Trophoblast cell (in vitro differentiated cells and primary cell): ENCODE measurements around the gene MCF2. TPM values are rescaled to one million over a fixed set of nuclear protein-coding genes. Genes with fewer than 3 reads are reported as not detected.

Source experiments
- DNase-seq, 2 donors: peaks; one replicate each; pipeline ENCODE4 v3.0.0-alpha.2; 2016
- H2AFZ ChIP-seq: 2 replicates; pipeline ENCODE4 v1.6.1; 2013; ENCODE audit warnings: low read length, moderate library complexity, mild to moderate bottlenecking; ENCODE audit not compliant: insufficient read depth, poor library complexity
- H2AK5ac ChIP-seq: 2 replicates; pipeline ENCODE4 v1.6.1; 2013; ENCODE audit warnings: mild to moderate bottlenecking, low read length
- H2BK120ac ChIP-seq: 2 replicates; pipeline ENCODE4 v1.6.1; 2013; ENCODE audit warnings: low read length, mild to moderate bottlenecking, moderate library complexity; ENCODE audit not compliant: insufficient read depth, poor library complexity
- H2BK12ac ChIP-seq: 2 replicates; pipeline ENCODE4 v1.6.1; 2013; ENCODE audit warnings: mild to moderate bottlenecking, low read length, moderate library complexity
- H2BK5ac ChIP-seq: 2 replicates; pipeline ENCODE4 v1.6.1; 2013; ENCODE audit warnings: low read length, low read depth, moderate library complexity, mild to moderate bottlenecking; ENCODE audit not compliant: poor library complexity
- H3K14ac ChIP-seq: 2 replicates; pipeline ENCODE4 v1.6.1; 2013; ENCODE audit warnings: mild to moderate bottlenecking, low read length
- H3K18ac ChIP-seq: 2 replicates; pipeline ENCODE4 v1.6.1; 2013; ENCODE audit warnings: mild to moderate bottlenecking, low read length
- H3K23ac ChIP-seq: 2 replicates; pipeline ENCODE4 v1.6.1; 2013; ENCODE audit warnings: low read length
- H3K27ac ChIP-seq: 2 replicates; pipeline ENCODE4 v1.5.1; 2013; ENCODE audit warnings: low read depth, mild to moderate bottlenecking, inconsistent platforms, low read length, moderate library complexity
- H3K27me3 ChIP-seq: 2 replicates; pipeline ENCODE4 v1.6.1; 2013; ENCODE audit warnings: inconsistent platforms, mild to moderate bottlenecking, low read length, moderate library complexity; ENCODE audit not compliant: insufficient read depth
- H3K36me3 ChIP-seq, 2 experiments: 1 replicate in 1 of 2; 2 replicates in 1 of 2; pipeline ENCODE4 v1.6.1; 2013; ENCODE audit warnings: low read length in 2 of 2, mild to moderate bottlenecking in 2 of 2, moderate library complexity in 1 of 2; ENCODE audit not compliant: insufficient read depth in 2 of 2, control insufficient read depth in 1 of 2
- H3K4ac ChIP-seq: 2 replicates; pipeline ENCODE4 v1.6.1; 2013; ENCODE audit warnings: low read depth, mild to moderate bottlenecking, low read length, moderate library complexity
- H3K4me1 ChIP-seq, 2 experiments: 1 replicate in 1 of 2; 2 replicates in 1 of 2; pipeline ENCODE4 v1.6.1; 2013; ENCODE audit warnings: low read length in 2 of 2, mild to moderate bottlenecking in 2 of 2, moderate library complexity in 1 of 2; ENCODE audit not compliant: insufficient read depth in 2 of 2, control insufficient read depth in 1 of 2
- H3K4me2 ChIP-seq: 2 replicates; pipeline ENCODE4 v1.6.1; 2013; ENCODE audit warnings: inconsistent platforms, mild to moderate bottlenecking, low read length, moderate library complexity
- H3K4me3 ChIP-seq: 2 replicates; pipeline ENCODE4 v1.5.1; 2013; ENCODE audit warnings: mild to moderate bottlenecking, low read depth, low read length, inconsistent platforms
- H3K79me1 ChIP-seq: one replicate; pipeline ENCODE4 v1.6.1; 2013; ENCODE audit warnings: low read length
- H3K79me2 ChIP-seq: 2 replicates; pipeline ENCODE4 v1.6.1; 2013; ENCODE audit warnings: low read length, mild to moderate bottlenecking; ENCODE audit not compliant: control insufficient read depth, insufficient read depth, poor library complexity
- H3K9ac ChIP-seq: 2 replicates; pipeline ENCODE4 v1.6.1; 2013; ENCODE audit warnings: mild to moderate bottlenecking, low read length
- H3K9me3 ChIP-seq: 2 replicates; pipeline ENCODE4 v1.6.1; 2013; ENCODE audit warnings: low read depth, mild to moderate bottlenecking, control low read depth, inconsistent platforms, low read length; ENCODE audit not compliant: insufficient read depth
- H4K12ac ChIP-seq: 2 replicates; pipeline ENCODE4 v1.6.1; 2013; ENCODE audit warnings: low read depth, mild to moderate bottlenecking, low read length, moderate library complexity
- H4K8ac ChIP-seq: 2 replicates; pipeline ENCODE4 v1.6.1; 2013; ENCODE audit warnings: low read depth, mild to moderate bottlenecking, low read length, moderate library complexity
- H4K91ac ChIP-seq: one replicate; pipeline ENCODE4 v1.6.1; 2013; ENCODE audit warnings: low read depth, mild to moderate bottlenecking, low read length, moderate library complexity
- WGBS: extraction: QIAGEN DNeasy Blood & Tissue Kit; methylation state at CpG from one replicate; pipeline ENCODE4 v1.1.7; 2013; ENCODE audit warnings: missing lambda C conversion rate; ENCODE audit not compliant: insufficient read length, insufficient coverage; ENCODE audit errors: extremely low coverage; 5-methylcytosine and 5-hydroxymethylcytosine counted together
- polyA plus RNA-seq: library from polyadenylated mRNA; stranded (reverse); fragments of 200-250 nt; gene quantifications from 2 replicates; pipeline ENCODE4 v1.2.3, GENCODE V29; 2013

Gene MCF2, protein sequence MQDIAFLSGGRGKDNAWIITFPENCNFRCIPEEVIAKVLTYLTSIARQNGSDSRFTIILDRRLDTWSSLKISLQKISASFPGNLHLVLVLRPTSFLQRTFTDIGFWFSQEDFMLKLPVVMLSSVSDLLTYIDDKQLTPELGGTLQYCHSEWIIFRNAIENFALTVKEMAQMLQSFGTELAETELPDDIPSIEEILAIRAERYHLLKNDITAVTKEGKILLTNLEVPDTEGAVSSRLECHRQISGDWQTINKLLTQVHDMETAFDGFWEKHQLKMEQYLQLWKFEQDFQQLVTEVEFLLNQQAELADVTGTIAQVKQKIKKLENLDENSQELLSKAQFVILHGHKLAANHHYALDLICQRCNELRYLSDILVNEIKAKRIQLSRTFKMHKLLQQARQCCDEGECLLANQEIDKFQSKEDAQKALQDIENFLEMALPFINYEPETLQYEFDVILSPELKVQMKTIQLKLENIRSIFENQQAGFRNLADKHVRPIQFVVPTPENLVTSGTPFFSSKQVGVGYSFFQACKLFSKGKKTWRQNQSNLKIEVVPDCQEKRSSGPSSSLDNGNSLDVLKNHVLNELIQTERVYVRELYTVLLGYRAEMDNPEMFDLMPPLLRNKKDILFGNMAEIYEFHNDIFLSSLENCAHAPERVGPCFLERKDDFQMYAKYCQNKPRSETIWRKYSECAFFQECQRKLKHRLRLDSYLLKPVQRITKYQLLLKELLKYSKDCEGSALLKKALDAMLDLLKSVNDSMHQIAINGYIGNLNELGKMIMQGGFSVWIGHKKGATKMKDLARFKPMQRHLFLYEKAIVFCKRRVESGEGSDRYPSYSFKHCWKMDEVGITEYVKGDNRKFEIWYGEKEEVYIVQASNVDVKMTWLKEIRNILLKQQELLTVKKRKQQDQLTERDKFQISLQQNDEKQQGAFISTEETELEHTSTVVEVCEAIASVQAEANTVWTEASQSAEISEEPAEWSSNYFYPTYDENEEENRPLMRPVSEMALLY
- polyA plus RNA-seq = 0.10 TPM in 2 replicates

DNA sequence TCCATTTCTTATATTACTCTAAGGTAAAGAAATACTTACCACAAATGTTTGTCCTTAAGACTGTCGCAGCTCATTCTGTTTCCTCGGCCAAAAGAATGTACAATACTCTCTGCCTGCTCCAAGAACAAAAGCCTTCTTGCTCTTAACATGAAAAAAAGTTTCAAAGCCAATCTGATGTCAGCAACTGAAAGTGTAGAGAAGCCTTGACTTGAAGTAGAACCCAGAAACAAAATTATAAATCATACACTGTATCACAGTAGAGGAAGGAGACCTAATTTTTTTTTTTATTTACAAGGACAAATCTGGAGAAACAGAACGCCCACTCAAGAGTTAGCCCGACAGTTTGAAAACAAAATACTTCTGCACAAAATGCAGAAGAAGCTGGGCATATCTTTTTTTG lies at the start of gene MCF2:
Gene MCF2, minus strand, starts transcription at position 101 of the 400 bp plus-strand sequence. CDS start 56,423 bp downstream, outside the sequence.
- no peak within 1 kb of the TSS for H2AFZ ChIP-seq
- no peak within 1 kb of the TSS for H3K14ac ChIP-seq

GRCh38 chrX:139751053-139751452 lies 43.1 kb upstream of the MCF2 start:
- no peak overlapping the region for H3K4me3 ChIP-seq
- no peak overlapping the region for H2BK5ac ChIP-seq
- H3K79me2 ChIP-seq = no peaks in the 10 kb centered on the region
- no peak for DNase-seq
- no peaks in the 10 kb centered on the region for H3K9me3 ChIP-seq
- H3K18ac ChIP-seq = no peak overlapping the region
- no peak overlapping the region for H2AK5ac ChIP-seq
- no peak overlapping the region for H3K23ac ChIP-seq
- H4K12ac ChIP-seq = no peak overlapping the region
- no peaks in the 10 kb centered on the region for H3K27me3 ChIP-seq
- H3K14ac ChIP-seq = no peak overlapping the region
- H3K4ac ChIP-seq = no peak overlapping the region
- no peaks in the 10 kb centered on the region for H3K36me3 ChIP-seq
- no peak overlapping the region for H4K91ac ChIP-seq
- no peaks in the 10 kb centered on the region for H3K79me1 ChIP-seq
- no peak overlapping the region for H2BK120ac ChIP-seq
- no peak overlapping the region for H2BK12ac ChIP-seq
- WGBS = no CpG with 5 or more reads among the region's 3 CpGs
- no peak overlapping the region for H2AFZ ChIP-seq
- H3K9ac ChIP-seq = no peak overlapping the region
- no peak overlapping the region for H3K4me2 ChIP-seq
- H4K8ac ChIP-seq = no peak overlapping the region
- no peaks in the 10 kb centered on the region for H3K4me1 ChIP-seq
- H3K27ac ChIP-seq = no peak overlapping the region

More for the DNA sequence above, at the start of gene MCF2:
- no peaks in the 10 kb centered on the region for H3K79me1 ChIP-seq
- no peaks in the 10 kb centered on the region for H3K79me2 ChIP-seq
- DNase-seq = no peak
- no peak within 1 kb of the TSS for H3K4ac ChIP-seq
- H3K9me3 ChIP-seq = no peaks in the 10 kb centered on the region
- H3K4me3 ChIP-seq = no peak within 1 kb of the TSS
- H3K27me3 ChIP-seq = no peaks in the 10 kb centered on the region
- no peak within 1 kb of the TSS for H2BK5ac ChIP-seq
- no peak within 1 kb of the TSS for H3K27ac ChIP-seq
- no peaks in the 10 kb centered on the region for H3K36me3 ChIP-seq
- no peak within 1 kb of the TSS for H4K12ac ChIP-seq
- no peaks in the 10 kb centered on the region for H3K4me1 ChIP-seq
- H3K4me2 ChIP-seq = no peak within 1 kb of the TSS
- no CpG with 5 or more reads among the region's 4 CpGs for WGBS
- no peak within 1 kb of the TSS for H4K91ac ChIP-seq
- H2BK12ac ChIP-seq = no peak within 1 kb of the TSS
- H3K9ac ChIP-seq = no peak within 1 kb of the TSS
- no peak within 1 kb of the TSS for H2AK5ac ChIP-seq
- no peak within 1 kb of the TSS for H4K8ac ChIP-seq
- no peak within 1 kb of the TSS for H3K18ac ChIP-seq
- no peak within 1 kb of the TSS for H2BK120ac ChIP-seq
- H3K23ac ChIP-seq = no peak within 1 kb of the TSS

- Histone ChIP-seq H3K27ac (no peak overlapping the region), H3K79me1 (no peaks in the 10 kb centered on the region)
Observed at GRCh38 chrX:139750390-139750789, 42.4 kb upstream of the MCF2 start.

GRCh38 chrX:139739138-139739537 lies 31.2 kb upstream of the MCF2 start:
- WGBS = no CpG with 5 or more reads among the region's 2 CpGs
- H2BK12ac ChIP-seq = no peak overlapping the region
- H3K36me3 ChIP-seq = no peaks in the 10 kb centered on the region
- H3K4me2 ChIP-seq = no peak overlapping the region
- no peak overlapping the region for H4K91ac ChIP-seq
- no peak for DNase-seq
- no peak overlapping the region for H2AK5ac ChIP-seq
- no peak overlapping the region for H3K4me3 ChIP-seq
- no peak overlapping the region for H2AFZ ChIP-seq
- H3K9ac ChIP-seq = no peak overlapping the region
- H3K79me2 ChIP-seq = no peaks in the 10 kb centered on the region
- H2BK120ac ChIP-seq = no peak overlapping the region
- H4K8ac ChIP-seq = no peak overlapping the region
- no peak overlapping the region for H4K12ac ChIP-seq
- H3K23ac ChIP-seq = no peak overlapping the region
- H3K27ac ChIP-seq = peak overlapping the region; percentile 53
- H3K79me1 ChIP-seq = no peaks in the 10 kb centered on the region
- H2BK5ac ChIP-seq = no peak overlapping the region
- H3K4ac ChIP-seq = no peak overlapping the region
- H3K9me3 ChIP-seq = no peaks in the 10 kb centered on the region
- H3K27me3 ChIP-seq = no peaks in the 10 kb centered on the region
- H3K18ac ChIP-seq = no peak overlapping the region
- H3K14ac ChIP-seq = no peak overlapping the region
- H3K4me1 ChIP-seq = no peaks in the 10 kb centered on the region

More at GRCh38 chrX:139750390-139750789, 42.4 kb upstream of the MCF2 start:
- no peak for DNase-seq
- H2BK5ac ChIP-seq = no peak overlapping the region
- H3K18ac ChIP-seq = no peak overlapping the region
- H3K4me3 ChIP-seq = no peak overlapping the region
- no peak overlapping the region for H2BK12ac ChIP-seq
- no peaks in the 10 kb centered on the region for H3K9me3 ChIP-seq
- H2AFZ ChIP-seq = no peak overlapping the region
- no peak overlapping the region for H4K91ac ChIP-seq
- no peak overlapping the region for H3K14ac ChIP-seq
- no peak overlapping the region for H3K4ac ChIP-seq
- no peak overlapping the region for H4K12ac ChIP-seq
- H3K4me2 ChIP-seq = no peak overlapping the region
- H3K4me1 ChIP-seq = no peaks in the 10 kb centered on the region
- no peaks in the 10 kb centered on the region for H3K36me3 ChIP-seq
- no peak overlapping the region for H3K23ac ChIP-seq
- no peak overlapping the region for H2AK5ac ChIP-seq
- H2BK120ac ChIP-seq = no peak overlapping the region
- H3K9ac ChIP-seq = no peak overlapping the region
- no peaks in the 10 kb centered on the region for H3K79me2 ChIP-seq
- H3K27me3 ChIP-seq = no peaks in the 10 kb centered on the region
- H4K8ac ChIP-seq = no peak overlapping the region
